ENCODE measurements around the gene SLC4A8.

DNA sequence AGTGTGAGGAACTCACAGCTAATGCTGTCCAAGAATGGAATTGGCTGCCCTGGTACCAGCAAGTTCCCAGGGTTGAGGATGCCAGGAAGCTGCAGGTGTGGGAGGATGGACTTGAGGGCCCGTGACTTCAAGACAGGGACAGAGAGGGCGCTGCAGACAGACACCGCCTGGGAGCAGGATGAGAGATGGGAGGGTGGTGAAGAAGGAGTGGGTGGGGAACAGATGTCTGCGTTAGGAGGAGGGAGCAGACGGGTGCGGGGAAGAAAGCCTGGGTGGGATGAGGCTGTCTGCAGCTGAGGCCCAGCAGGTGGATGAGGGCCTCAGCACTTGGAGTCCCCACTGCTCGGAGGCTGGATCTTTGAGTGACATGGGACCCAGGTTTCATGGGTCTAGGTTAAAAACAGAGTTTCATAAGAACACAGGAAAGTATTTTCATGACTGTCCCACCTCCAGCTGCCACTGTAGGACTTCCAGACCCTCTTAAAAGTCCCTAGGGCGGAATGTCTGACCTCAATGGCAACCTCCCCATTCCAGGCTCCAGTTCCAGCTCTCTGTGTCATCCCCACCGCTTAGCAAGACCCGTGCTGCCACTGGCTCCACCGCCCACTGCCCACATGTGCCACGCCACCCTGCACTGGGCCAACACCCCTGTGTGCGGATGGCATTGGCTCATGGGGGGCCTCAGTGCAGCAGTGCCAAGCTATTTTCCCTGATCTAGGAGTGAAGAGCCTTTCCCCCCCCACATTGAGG lies 96.1 kb downstream of the SLC4A8 start:
- no peak for TF ChIP-seq CTCF (IDR thresholded peaks at IDR 0.05)
- no peak for TF ChIP-seq POLR2A (IDR thresholded peaks at IDR 0.05)
- TF ChIP-seq EP300 (IDR thresholded peaks at IDR 0.05) = no peak
- TF ChIP-seq POLR2AphosphoS5 (IDR thresholded peaks at IDR 0.05) = no peak
